Stimulated activated CD8-positive, alpha-beta memory T cell treated with anti-CD3 and anti-CD28 coated beads, Interleukin-4, amount 100 ng/mL, for 4 hours (primary cell): Measurements from ENCODE around the gene SMC2.

Experiments
- DNase-seq, 2 donors: peaks; one replicate each; pipeline ENCODE4 v3.0.0-alpha.2; 2020; ENCODE audit warnings: low read depth in 2 of 2, low spot score in 1 of 2

SMC2 gene

DNA sequence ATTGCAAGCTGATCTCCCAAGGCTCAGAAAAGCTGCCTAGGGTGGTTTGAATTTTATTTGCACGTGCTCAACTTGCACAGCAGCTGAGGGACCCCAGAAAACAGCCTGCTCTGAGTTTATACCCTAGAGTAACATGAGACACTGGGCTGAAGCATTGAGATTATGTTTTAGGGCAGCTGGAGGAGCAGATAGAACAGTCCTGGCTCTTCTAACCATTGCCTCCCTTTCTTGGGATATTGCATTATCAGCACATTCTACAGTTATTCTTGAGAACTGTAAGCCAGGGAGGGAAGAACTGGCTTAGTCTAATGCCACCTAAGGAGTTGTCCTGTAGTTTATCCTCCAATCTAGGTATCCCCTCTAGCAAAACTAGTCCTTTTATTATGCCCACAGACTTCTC is 10.3 kb downstream of the SMC2 start:
- no peak for DNase-seq

DNA sequence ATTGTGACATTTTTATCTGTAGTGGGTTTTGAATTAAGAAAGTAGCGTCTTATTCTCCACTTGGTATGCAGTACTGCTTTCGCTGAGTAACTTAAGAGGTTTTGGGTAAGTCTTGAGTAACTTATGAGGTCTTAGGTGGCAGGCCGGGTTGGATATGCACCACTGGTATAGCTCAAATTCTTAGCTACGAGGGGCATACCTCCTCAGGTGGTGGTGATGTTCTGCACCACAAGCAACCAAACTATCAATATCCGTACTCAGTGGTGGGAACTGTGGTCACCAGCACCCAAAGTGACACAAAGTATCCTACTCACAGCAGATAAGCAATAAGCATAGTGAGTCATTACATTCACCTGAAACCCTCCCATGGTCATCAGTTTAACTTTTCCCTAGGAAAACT is 13.7 kb downstream of the SMC2 start:
- no peak for DNase-seq

DNA sequence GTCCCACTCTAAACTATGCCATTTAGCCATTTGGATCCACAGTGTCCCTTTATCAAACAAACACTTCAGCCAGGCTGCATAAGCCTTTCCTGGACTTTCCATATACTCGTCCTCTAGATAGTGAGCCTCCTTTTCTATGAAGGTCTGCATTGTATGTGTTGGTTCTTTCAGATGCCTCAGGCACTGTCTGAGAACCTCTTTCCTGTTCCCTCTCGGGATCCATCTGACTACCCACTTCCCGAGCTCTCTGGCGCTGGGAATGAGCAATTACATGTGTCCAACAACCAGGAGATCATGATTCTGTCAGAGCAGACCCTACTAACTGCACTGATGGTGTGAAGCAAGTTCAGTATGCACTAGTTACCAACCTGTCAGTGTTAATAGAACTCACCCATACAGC is 14.2 kb downstream of the SMC2 start:
- no peak for DNase-seq

DNA sequence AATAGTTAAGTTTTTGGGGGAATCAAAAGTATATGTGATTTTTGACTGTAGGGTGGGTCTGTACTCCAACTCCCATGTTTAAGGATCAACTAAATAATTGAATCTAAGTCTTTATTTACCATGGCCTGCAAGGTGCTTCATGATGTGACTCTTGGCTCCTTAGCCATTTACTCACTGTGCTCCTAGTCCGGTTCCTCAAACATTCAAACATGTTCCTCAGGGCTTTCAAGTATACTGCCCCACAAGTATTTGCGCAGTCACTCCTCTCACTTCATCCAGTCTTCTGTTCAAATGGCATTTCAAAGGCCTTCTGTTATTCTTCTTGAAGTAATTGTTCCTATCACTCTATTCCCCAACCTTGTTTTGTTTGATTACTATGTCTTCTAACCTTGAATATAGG is 16.4 kb downstream of the SMC2 start:
- no peak for DNase-seq

DNA sequence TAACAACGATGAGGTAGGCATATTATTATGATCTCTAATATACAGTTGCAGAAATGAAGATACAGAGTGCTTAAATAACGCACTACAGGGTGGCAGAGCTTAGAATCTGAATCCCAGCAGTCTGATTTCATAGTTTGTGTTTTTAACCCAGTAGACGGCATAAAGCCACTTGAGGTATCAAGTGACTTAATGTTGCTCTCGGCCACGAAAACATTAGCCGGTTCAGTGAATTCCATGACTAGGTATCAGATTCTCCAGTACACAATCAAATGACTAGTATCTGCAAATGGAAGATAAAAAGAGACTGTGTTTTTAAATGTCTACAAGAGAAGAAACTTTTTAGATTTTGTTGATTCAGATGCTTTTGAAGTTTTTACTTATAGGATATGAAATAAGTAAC is 24.8 kb downstream of the SMC2 start:
- no peak for DNase-seq

DNA sequence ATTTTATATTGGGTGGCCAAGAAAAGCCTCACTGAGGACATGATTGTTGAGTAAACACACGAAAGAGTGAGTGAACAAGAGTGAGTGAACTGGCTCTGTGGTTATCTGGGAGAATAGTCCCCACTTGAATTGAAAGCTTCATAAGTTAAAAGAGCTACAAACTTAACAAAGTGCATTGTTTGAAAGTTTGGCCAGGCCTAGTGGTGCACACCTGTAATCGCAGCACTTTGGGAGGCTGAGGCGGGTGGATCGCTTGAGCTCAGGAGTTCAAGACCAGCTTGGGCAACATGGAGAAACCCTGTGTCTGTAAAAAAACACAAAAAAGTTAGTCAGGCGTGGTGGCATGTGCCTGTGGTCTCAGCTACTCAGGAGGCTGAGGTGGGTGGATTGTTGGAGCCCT is 26.9 kb downstream of the SMC2 start:
- no peak for DNase-seq

DNA sequence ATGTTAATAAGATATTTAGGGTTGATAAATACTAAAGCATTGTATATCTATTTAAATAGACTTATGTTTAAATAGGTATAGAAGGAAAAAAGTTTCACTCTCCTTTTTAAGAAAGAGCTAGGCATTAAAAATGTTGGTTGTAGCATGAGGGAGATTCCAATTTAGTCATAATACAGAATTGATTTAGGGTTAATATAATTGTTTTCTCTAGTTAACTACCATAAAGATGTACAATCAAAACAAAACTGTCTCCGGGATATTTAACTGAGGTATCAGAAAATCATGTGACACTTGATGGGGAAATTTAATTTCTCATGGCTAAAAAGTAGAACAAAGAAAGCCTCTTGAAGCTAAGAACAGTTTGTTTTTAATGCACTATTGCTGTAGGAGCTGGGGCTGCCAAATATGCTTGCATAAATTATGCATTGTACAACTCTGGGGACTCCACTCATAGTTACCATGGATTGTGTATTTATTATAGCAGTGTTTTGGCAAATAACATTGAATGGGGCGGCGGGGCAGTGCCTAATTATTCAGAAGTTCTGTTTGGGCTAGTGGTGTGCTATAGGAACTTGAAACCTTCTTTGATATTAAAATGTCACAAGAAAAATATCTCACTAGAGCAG is 44.2 kb downstream of the SMC2 start:
- no peak for DNase-seq

DNA sequence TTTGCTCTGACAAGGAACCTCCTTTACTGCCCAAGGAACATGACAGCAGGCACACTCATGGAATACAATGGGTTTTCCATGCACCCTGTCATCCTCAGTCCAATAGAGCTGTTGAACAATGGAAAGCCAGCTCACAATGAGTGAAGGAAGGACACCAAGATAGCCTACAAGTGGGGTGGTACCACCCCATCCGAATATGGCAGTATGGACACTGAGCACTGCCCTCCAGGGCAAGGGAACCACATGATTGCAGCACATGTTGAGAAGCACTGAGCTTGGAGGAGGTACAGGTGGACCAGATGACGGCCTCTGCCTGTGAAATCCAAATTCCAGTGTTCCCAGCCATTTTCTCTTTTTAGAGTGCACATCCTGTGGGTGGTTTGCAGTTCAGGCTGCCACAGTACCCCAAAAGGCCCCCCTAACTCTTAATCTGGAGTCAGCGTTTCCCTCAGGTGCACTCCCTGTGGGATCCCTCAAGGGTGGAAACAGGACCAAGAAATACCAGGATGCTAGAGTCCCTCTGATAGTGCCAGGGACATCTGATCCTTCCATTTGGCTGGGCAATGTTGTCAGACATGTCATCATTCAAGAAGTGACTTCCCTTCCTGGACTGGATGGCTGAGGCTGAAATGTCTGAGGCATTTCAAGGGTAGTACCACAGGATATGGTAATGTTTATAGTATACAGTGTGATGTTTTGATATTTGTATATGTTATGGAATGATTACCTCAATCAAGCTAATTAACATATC is 48.9 kb downstream of the SMC2 start:
- DNase-seq, result no peak

DNA sequence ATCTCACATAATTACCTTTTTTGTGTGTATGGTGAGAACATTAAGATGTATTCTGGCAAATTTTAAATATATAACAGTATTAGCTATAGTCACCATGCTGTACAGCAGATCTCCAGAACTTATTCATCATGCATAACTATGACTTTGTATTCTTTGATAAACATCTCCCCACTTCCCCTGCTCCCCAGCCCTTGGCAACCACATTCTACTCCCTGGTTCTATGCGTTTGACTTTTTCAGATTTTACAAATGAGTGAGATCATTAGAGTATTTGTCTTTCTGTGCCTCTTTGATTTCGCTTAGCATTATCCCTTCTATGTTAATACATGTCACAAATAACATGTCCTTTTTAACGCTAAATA is 49.4 kb downstream of the SMC2 start:
- DNase-seq, result no peak

DNA sequence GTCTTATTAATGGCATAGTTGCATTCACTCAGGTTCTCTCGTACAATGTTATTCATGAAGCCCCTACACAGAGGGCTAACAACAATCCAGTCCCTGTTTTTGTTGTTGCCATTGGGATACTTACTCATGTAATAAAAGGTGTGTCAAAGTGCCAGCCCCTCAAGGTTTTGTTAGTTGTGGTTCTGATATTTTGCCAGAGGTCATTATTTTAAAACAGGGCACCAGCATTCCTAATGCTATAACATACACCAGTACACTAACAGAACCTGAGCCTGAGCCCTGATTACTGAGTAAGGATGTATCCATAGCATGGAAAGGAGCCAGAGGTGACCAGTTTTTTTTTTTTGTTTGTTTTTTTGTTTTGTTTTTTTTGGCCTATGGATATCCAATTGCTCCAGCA is 50.2 kb downstream of the SMC2 start:
- no peak for DNase-seq

DNA sequence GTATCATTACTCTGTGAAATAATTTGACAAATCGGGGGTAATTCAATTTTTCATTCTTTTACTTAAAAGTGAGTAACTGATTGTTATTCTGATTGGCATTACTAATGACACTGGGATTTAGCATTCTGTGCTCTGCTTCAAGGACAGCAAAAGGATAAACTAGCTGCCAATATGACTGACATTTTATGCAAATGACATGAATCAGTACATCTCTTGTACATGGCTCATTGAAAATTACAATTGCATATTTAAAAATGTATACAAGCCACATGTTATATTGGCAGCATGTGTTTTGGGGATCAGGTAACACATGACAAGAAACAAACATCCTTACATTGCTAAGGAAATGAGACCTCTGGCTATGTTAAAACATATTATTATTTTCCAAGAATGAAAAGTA is 79.0 kb downstream of the SMC2 start:
- no peak for DNase-seq

DNA sequence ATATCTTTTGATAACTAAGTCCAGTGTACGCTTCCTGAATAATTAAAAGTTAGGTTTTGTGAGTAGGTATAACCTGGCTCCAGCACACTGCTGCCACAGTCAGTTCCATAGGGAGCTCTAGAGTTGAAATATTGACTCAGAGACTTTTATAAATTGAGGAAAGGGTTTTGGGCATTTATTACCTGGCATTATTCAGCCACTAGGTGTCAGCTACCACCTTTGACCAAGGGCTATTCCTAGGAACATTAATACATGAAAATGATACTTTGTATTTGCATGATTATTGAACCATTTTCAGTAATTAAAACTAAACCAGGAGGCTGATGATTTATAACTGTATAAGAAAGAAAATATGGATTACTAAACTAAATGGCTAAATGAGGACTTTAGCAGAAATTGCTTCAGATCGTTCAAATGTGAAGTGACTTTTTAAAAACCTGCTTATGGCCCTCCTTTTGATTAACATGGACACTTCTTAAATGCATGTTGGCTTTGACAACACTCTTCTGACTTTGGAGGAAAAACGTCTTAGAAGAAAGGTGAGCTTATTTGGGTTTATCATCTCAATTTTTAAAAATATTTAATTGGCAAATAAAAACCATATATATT is 83.0 kb downstream of the SMC2 start:
- DNase-seq, result no peak

DNA sequence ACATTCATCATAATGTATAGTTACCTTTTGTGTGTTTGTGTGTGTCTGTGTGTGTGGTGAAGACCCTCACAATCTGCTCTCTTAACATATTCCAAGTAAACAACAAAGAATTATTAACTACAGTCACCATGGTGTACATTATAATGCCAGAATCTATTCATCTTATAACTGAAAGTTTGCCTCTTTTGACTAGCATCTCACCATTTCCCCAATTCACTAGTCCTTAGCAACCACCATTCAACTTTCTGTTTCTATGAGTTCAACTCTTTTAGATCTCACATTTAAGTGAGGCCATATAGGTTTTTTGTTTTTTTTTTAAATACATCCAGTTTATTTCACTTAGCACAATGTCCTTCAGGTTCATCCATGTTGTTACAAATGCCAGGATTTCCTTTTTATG is 83.6 kb downstream of the SMC2 start:
- DNase-seq, result no peak
